OCI-LY7 (cell line): ENCODE data around the gene IL21R.

Experiments used
- EZH2phosphoT487 ChIP-seq: fragments of 200-600 bp; sonication (generic); IDR thresholded peaks from 2 replicates; pipeline ENCODE4 v1.6.1; 2018; ENCODE audit warnings: low read depth, borderline replicate concordance, mild to moderate bottlenecking, mixed run types, antibody characterized with exemption, low read length, moderate library complexity, mixed read lengths
- TF ChIP-seq, protein P1 (sequence below): fragments of 200-600 bp; sonication (generic); conservative IDR thresholded peaks from 2 replicates; pipeline ENCODE4 v1.5.1; 2014; ENCODE audit warnings: mild to moderate bottlenecking, antibody characterized with exemption, low read length, moderate library complexity, mixed read lengths

DNA sequence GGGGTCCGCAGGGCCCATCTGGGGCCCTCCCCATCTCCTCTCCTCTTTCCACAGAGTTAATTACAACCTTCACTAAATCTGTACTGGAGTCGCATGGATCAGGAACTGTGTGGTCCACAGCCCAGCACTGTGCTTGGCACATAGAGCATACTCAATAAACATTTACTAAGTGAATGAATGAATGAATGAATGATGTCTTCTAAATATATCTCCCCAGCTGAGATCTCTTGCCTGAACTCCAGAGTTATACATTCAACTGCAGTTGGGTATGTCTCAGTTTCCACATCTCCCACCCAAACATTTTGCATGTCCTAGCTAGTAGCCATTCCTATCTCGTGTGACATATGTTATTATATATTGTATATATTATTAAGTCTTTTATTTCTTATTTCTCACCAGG lies 28.7 kb upstream of the IL21R start:
- TF ChIP-seq, protein P1, sequence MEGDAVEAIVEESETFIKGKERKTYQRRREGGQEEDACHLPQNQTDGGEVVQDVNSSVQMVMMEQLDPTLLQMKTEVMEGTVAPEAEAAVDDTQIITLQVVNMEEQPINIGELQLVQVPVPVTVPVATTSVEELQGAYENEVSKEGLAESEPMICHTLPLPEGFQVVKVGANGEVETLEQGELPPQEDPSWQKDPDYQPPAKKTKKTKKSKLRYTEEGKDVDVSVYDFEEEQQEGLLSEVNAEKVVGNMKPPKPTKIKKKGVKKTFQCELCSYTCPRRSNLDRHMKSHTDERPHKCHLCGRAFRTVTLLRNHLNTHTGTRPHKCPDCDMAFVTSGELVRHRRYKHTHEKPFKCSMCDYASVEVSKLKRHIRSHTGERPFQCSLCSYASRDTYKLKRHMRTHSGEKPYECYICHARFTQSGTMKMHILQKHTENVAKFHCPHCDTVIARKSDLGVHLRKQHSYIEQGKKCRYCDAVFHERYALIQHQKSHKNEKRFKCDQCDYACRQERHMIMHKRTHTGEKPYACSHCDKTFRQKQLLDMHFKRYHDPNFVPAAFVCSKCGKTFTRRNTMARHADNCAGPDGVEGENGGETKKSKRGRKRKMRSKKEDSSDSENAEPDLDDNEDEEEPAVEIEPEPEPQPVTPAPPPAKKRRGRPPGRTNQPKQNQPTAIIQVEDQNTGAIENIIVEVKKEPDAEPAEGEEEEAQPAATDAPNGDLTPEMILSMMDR, result no peak
- TF ChIP-seq EZH2phosphoT487, result no peak
